GM21529 (cell line): ENCODE results near the gene LGALS1.
"Not testable (repeated sequence)": the region's sequence is repeated elsewhere in the genome, so short reads cannot be mapped to it uniquely, and the experiment has no call there.

Experiments used
- ATAC-seq: cut with Tn5 transposase; IDR thresholded peaks from one replicate; pipeline ENCODE4 v1.9.1; 2021; ENCODE audit not compliant: unreplicated experiment

Gene LGALS1

GRCh38 chr22:37714634-37715033 lies 39.2 kb downstream of the LGALS1 start:
- no peak for ATAC-seq

GRCh38 chr22:37715760-37716159 lies 40.3 kb downstream of the LGALS1 start:
- no peak for ATAC-seq

GRCh38 chr22:37716708-37717107 lies 41.3 kb downstream of the LGALS1 start:
- ATAC-seq, result no peak

GRCh38 chr22:37717235-37717634 lies 41.8 kb downstream of the LGALS1 start:
- ATAC-seq, result not testable (repeated sequence)

GRCh38 chr22:37717746-37718305 lies 42.4 kb downstream of the LGALS1 start:
- not testable (repeated sequence) for ATAC-seq

- no peak for ATAC-seq
These were observed 50.3 kb downstream of the LGALS1 start for GRCh38 chr22:37725551-37726240.

GRCh38 chr22:37726241-37726887 lies 50.9 kb downstream of the LGALS1 start:
- ATAC-seq, result no peak

GRCh38 chr22:37728620-37729019 lies 53.2 kb downstream of the LGALS1 start:
- no peak for ATAC-seq
